BLaER1 treated with 17β-estradiol and CSF1 and Interleukin-3, amounts not matched to agents 10 nM and 100 nM (cell line): ENCODE results near the gene RAB11FIP3.
A peak's percentile ranks its signal among the peaks of the same experiment; 100 is the strongest.
"Not testable (repeated sequence)": the region's sequence is repeated elsewhere in the genome, so short reads cannot be mapped to it uniquely, and the experiment has no call there.

Source experiments
- H3K27ac ChIP-seq, 11 experiments: shearing (Covaris generic); formaldehyde crosslinking; 2 replicates each; pipeline ENCODE4 v1.8.1; 2022
- H3K27me3 ChIP-seq, 11 experiments: shearing (Covaris generic); formaldehyde crosslinking; 2 replicates each; pipeline ENCODE4 v1.8.1; 2022
- H3K36me3 ChIP-seq, 11 experiments: shearing (Covaris generic); formaldehyde crosslinking; 2 replicates each; pipeline ENCODE4 v1.8.1; 2022
- H3K4me1 ChIP-seq, 10 experiments: shearing (Covaris generic); formaldehyde crosslinking; 2 replicates each; pipeline ENCODE4 v1.8.1; 2022
- H3K4me2 ChIP-seq, 11 experiments: shearing (Covaris generic); formaldehyde crosslinking; 2 replicates each; pipeline ENCODE4 v1.8.1; 2022
- H3K4me3 ChIP-seq, 10 experiments: shearing (Covaris generic); formaldehyde crosslinking; 2 replicates each; pipeline ENCODE4 v1.8.1; 2022
- H3K9ac ChIP-seq, 11 experiments: shearing (Covaris generic); formaldehyde crosslinking; 2 replicates each; pipeline ENCODE4 v1.8.1; 2022
- H3K9me3 ChIP-seq, 11 experiments: shearing (Covaris generic); formaldehyde crosslinking; replicated peaks in 1 of 11; 2 replicates each; pipeline ENCODE4 v1.8.1; 2022
- H4K20me1 ChIP-seq, 11 experiments: shearing (Covaris generic); formaldehyde crosslinking; 2 replicates each; pipeline ENCODE4 v1.8.1; 2022
- Cebpa-rat ChIP-seq, 11 experiments: shearing (Covaris generic); IDR thresholded peaks; 2 replicates each; pipeline ENCODE4 v1.8.1; 2022

The RAB11FIP3 gene

GRCh38 chr16:386641-387156 lies 38.8 kb upstream of the RAB11FIP3 start:
- H3K4me2 ChIP-seq, result peak overlapping the region in 5 of 11 experiments; percentile 0 to 43 (median 28); a peak in 5 of 22 replicates
- H3K27me3 ChIP-seq, result peaks cover 0 to 8% (median 0%) of the 10 kb centered on the region in 11 experiments; a peak in 3 of 22 replicates
- no peak overlapping the region for H3K27ac ChIP-seq
- no peak overlapping the region for H3K9ac ChIP-seq
- peaks cover 0 to under 1% (median 0%) of the 10 kb centered on the region in 11 experiments; a peak in 2 of 22 replicates for H3K9me3 ChIP-seq
- H3K4me1 ChIP-seq, result peaks cover 27 to 54% (median 41%) of the 10 kb centered on the region in 10 experiments
- no peaks in the 10 kb centered on the region for H3K36me3 ChIP-seq
- no peak for TF ChIP-seq Cebpa-rat (IDR thresholded peaks at IDR 0.05)
- no peaks in the 10 kb centered on the region for H4K20me1 ChIP-seq
- H3K4me3 ChIP-seq, result no peak overlapping the region

DNA sequence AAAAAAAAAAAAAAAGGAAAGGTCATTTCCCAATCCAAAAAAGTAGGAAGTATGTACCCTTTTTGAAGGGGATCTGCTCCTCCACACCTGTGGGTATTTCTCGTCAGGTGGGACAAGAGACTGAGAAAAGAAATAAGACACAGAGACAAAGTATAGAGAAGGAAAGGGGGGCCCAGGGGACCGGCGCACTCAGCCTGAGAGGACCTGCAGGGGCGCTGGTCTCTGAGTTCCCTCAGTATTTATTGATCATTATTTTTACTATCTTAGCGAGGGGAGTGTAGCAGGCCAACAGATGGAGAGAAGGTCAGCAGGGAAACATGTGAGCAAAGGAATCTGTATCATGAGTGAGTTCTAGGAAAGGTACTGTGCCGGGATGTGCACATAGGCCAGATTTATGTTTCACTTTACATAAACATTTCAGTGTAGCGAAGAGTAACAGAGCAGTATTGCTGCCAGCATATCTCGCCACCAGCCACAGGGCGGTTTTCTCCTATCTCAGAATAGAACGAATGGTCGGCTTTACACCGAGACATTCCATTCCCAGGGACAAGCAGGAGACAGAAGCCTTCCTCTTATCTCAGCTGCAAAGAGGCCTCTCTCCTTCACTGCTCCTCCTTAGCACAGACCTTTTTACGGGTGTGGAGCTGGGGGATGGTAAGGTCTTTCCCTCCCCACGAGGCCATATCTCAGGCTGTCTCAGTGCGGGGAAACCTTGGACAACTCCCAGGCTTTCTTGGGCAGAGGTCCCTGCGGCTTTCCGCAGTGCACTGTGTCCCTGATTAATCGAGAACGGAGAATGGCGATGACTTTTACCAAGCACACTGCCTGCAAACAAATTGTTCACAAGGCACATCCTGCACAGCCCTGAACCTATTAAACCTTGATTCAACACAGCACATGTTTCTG lies 37.4 kb upstream of the RAB11FIP3 start:
- not testable (repeated sequence) for H3K27me3 ChIP-seq, H3K9me3 ChIP-seq, H3K9ac ChIP-seq, H3K4me3 ChIP-seq, H3K36me3 ChIP-seq, H4K20me1 ChIP-seq, H3K4me2 ChIP-seq, H3K27ac ChIP-seq
- H3K4me1 ChIP-seq, result peaks cover 31 to 50% (median 37%) of the 10 kb centered on the region in 10 experiments

GRCh38 chr16:389352-389751 lies 36.1 kb upstream of the RAB11FIP3 start:
- Histone ChIP-seq H3K27me3 (no peaks in the 10 kb centered on the region), H3K4me2 (no peak overlapping the region), H3K9ac (0 out of 22 replicates have a peak overlapping the region, but pooled peaks of 1 of the 11 experiments have one; percentile 5), H4K20me1 (no peaks in the 10 kb centered on the region), H3K9me3 (peaks cover 0 to 6% (median 0%) of the 10 kb centered on the region in 11 experiments; a peak in 5 of 22 replicates), H3K4me1 (peaks cover 19 to 39% (median 25%) of the 10 kb centered on the region in 10 experiments), H3K27ac (no peak overlapping the region), H3K36me3 (no peaks in the 10 kb centered on the region), H3K4me3 (no peak overlapping the region)
- no peak for TF ChIP-seq Cebpa-rat (IDR thresholded peaks at IDR 0.05)

DNA sequence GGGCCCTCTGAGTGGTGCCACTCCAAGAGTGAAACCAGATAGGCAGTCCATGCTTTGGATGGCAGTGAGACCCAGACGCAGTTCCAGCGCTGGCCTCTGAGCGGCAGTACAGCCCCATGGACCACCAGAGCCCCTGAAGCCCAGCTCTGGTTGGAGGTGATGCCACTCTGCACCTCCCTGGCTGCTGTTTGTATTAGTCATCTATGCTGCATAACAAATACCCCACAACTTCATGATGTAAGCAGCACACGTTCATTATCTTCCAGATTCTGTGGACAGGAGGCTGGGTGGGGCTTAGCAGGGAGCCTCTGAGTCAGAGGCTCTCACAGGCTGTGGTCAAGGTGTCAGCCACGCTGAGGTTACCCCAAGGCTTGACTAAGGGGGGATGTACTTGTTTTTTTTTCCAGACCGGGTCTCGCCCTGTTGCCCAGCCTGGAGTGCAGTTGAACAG lies 33.5 kb upstream of the RAB11FIP3 start:
- no peak for TF ChIP-seq Cebpa-rat (IDR thresholded peaks at IDR 0.05)
- H3K36me3 ChIP-seq, result no peaks in the 10 kb centered on the region

DNA sequence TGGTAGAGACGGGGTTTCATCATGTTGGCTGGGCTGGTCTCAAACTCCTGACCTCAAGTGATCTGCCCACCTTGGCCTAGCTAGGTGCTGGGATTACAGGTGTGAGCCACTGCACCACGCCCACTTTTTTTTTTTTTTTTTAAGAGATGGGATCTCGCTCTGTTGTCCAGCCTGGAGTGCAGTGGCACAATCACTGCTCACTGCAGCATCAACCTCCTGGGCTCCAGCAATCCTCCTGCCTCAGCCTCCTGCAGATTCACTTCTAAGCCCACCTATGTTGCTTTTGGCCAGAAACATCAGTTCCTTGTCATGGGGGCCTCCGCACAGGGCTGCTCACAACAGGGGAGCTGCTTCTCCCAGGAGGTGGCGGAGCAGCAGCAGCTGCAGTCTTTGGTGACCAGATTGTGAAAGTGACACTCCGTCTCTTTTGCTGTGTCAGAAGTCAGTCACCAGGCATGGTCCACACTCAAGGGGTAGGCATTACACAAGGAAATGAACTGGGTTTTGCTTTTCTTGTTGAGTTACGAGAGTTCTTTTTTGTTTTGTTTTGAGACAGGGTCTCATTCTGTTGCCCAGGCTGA lies 32.9 kb upstream of the RAB11FIP3 start:
- H4K20me1 ChIP-seq, result no peaks in the 10 kb centered on the region
- no peaks in the 10 kb centered on the region for H3K36me3 ChIP-seq
- H3K9ac ChIP-seq, result peak overlapping the region in 5 of 11 experiments; percentile 11 to 51 (median 23); a peak in 5 of 22 replicates
- H3K9me3 ChIP-seq, result peaks cover 0 to 6% (median 0%) of the 10 kb centered on the region in 11 experiments; a peak in 5 of 22 replicates
- H3K4me2 ChIP-seq, result peak overlapping the region in 6 of 11 experiments; percentile 12 to 57 (median 28); a peak in 8 of 22 replicates
- peak overlapping the region in 8 of 11 experiments; percentile 25 to 68 (median 46); a peak in 13 of 22 replicates for H3K27ac ChIP-seq
- no peak overlapping the region for H3K4me3 ChIP-seq
- H3K4me1 ChIP-seq, result peaks cover 15 to 42% (median 22%) of the 10 kb centered on the region in 10 experiments; a peak in 19 of 20 replicates
- TF ChIP-seq Cebpa-rat (IDR thresholded peaks at IDR 0.05), result peak in 2 of 11 experiments; percentile 11 to 40; a peak in 1 of 22 replicates
- H3K27me3 ChIP-seq, result no peaks in the 10 kb centered on the region

More for the DNA sequence above, 33.5 kb upstream of the RAB11FIP3 start:
- Histone ChIP-seq H3K4me3 (no peak overlapping the region), H3K27me3 (no peaks in the 10 kb centered on the region), H3K9me3 (peaks cover 0 to 6% (median 0%) of the 10 kb centered on the region in 11 experiments; a peak in 5 of 22 replicates), H4K20me1 (no peaks in the 10 kb centered on the region), H3K4me1 (peaks cover 15 to 42% (median 22%) of the 10 kb centered on the region in 10 experiments; a peak in 19 of 20 replicates), H3K27ac (no peak overlapping the region), H3K9ac (0 out of 22 replicates have a peak overlapping the region, but pooled peaks of 1 of the 11 experiments have one; percentile 37), H3K4me2 (no peak overlapping the region)

DNA sequence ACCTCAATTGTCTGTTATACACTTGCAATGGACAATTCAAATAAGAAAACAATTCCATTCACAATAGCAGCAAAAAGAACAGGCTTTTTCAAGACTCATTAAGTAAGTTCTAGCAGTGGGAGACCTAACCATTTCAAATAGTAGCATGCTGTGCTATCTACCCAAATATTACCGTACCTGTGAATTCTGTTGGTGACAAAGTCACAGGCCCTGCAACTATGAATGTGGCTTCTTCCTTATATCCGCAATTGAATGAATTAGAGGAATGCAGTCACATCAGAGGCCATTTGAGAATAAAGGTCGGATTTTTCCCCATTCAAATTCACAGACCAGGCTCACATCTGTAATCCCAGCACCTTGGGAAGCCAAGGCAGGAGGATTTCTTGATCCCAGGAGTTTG lies 29.2 kb upstream of the RAB11FIP3 start:
- H3K27me3 ChIP-seq, result no peaks in the 10 kb centered on the region
- peak overlapping the region; percentile 55 to 95 (median 83) for H3K4me2 ChIP-seq
- peaks cover 5 to 28% (median 24%) of the 10 kb centered on the region in 11 experiments; a peak in 17 of 22 replicates for H4K20me1 ChIP-seq
- peaks cover 9 to 22% (median 17%) of the 10 kb centered on the region in 11 experiments; a peak in 19 of 22 replicates for H3K36me3 ChIP-seq
- peaks cover 0 to 6% (median 0%) of the 10 kb centered on the region in 11 experiments; a peak in 5 of 22 replicates for H3K9me3 ChIP-seq
- peak overlapping the region in 9 of 10 experiments; percentile 66 to 86 (median 76); a peak in 15 of 20 replicates for H3K4me3 ChIP-seq
- H3K9ac ChIP-seq, result peak overlapping the region; percentile 45 to 95 (median 90); a peak in 9 of 22 replicates
- H3K4me1 ChIP-seq, result peaks cover 44 to 62% (median 52%) of the 10 kb centered on the region in 10 experiments
- peak overlapping the region in 5 of 11 experiments; percentile 42 to 93 (median 92); a peak in 6 of 22 replicates for H3K27ac ChIP-seq
- TF ChIP-seq Cebpa-rat (IDR thresholded peaks at IDR 0.05), result no peak

- TF ChIP-seq Cebpa-rat (IDR thresholded peaks at IDR 0.05), result no peak
- Histone ChIP-seq H3K9me3 (peaks cover 0 to 6% (median 0%) of the 10 kb centered on the region in 11 experiments; a peak in 5 of 22 replicates), H3K4me3 (peak overlapping the region; percentile 66 to 86 (median 75)), H3K36me3 (peaks cover 9 to 22% (median 17%) of the 10 kb centered on the region in 11 experiments; a peak in 19 of 22 replicates), H4K20me1 (peaks cover 5 to 28% (median 24%) of the 10 kb centered on the region in 11 experiments; a peak in 17 of 22 replicates), H3K27ac (peak overlapping the region in 9 of 11 experiments; percentile 30 to 94 (median 92); a peak in 14 of 22 replicates), H3K9ac (peak overlapping the region; percentile 45 to 95 (median 90); a peak in 18 of 22 replicates), H3K4me1 (peaks cover 44 to 62% (median 51%) of the 10 kb centered on the region in 10 experiments), H3K4me2 (peak overlapping the region; percentile 55 to 95 (median 83)), H3K27me3 (no peaks in the 10 kb centered on the region)
These were observed 28.8 kb upstream of the RAB11FIP3 start for GRCh38 chr16:396605-397004.

GRCh38 chr16:397135-397661 lies 28.3 kb upstream of the RAB11FIP3 start, which contains the start of gene NME4:
Gene NME4, plus strand, starts transcription at chr16:397199. Its CDS starts 24 bp downstream, at chr16:397223.
- Histone ChIP-seq H3K36me3 (peaks cover 9 to 22% (median 17%) of the 10 kb centered on the region in 11 experiments; a peak in 19 of 22 replicates), H3K27ac (peak within 1 kb of the TSS; percentile 76 to 94 (median 91); a peak in 21 of 22 replicates), H3K4me3 (peak within 1 kb of the TSS; percentile 66 to 86 (median 75)), H3K9me3 (no peaks in the 10 kb centered on the region; a peak in 2 of 22 replicates), H3K9ac (peak within 1 kb of the TSS; percentile 82 to 95 (median 91)), H3K4me1 (peaks cover 45 to 61% (median 53%) of the 10 kb centered on the region in 10 experiments), H4K20me1 (peaks cover 5 to 28% (median 24%) of the 10 kb centered on the region in 11 experiments; a peak in 17 of 22 replicates), H3K27me3 (no peaks in the 10 kb centered on the region), H3K4me2 (peak within 1 kb of the TSS; percentile 58 to 95 (median 92))
- no peak for TF ChIP-seq Cebpa-rat (IDR thresholded peaks at IDR 0.05)
